Psoas muscle (tissue), 8 donors: ENCODE data around the gene SLAMF7. TPM values are rescaled to one million over a fixed set of nuclear protein-coding genes. Genes with fewer than 3 reads are reported as not detected.
"Not testable (repeated sequence)": the region's sequence is repeated elsewhere in the genome, so short reads cannot be mapped to it uniquely, and the experiment has no call there.

ENCODE experiments used
- ATAC-seq, 4 donors: fragments of 200-7000 bp; cut with Tn5 transposase; one replicate each; pipeline ENCODE4 v1.9.1; 2020; ENCODE audit warnings: moderate library complexity in 3 of 4, mild to moderate bottlenecking in 2 of 4
- DNase-seq, 2 donors: peaks; one replicate each; pipeline ENCODE4 v3.0.0-alpha.2; 2020
- H3K27ac ChIP-seq: fragments of 200-600 bp; one replicate; pipeline ENCODE4 v1.8.0; 2022
- H3K27me3 ChIP-seq, 3 donors: fragments of 200-600 bp in 1 of 3; one replicate each; pipeline versions ENCODE4 v1.6.1 to v1.8.0; 2013 to 2022; ENCODE audit warnings: low read length in 2 of 3, mild to moderate bottlenecking in 2 of 3, moderate library complexity in 1 of 3; ENCODE audit not compliant: insufficient read depth in 3 of 3
- H3K36me3 ChIP-seq, 2 donors: fragments of 200-600 bp in 1 of 2; one replicate each; pipeline versions ENCODE4 v1.6.1 to v1.8.0; 2013 to 2022; ENCODE audit warnings: low read depth in 1 of 2, mild to moderate bottlenecking in 1 of 2, moderate library complexity in 1 of 2; ENCODE audit not compliant: insufficient read depth in 1 of 2
- H3K4me1 ChIP-seq: fragments of 200-600 bp; one replicate; pipeline ENCODE4 v1.8.0; 2022
- H3K4me3 ChIP-seq: fragments of 200-600 bp; one replicate; pipeline ENCODE4 v1.8.0; 2022; ENCODE audit warnings: mild to moderate bottlenecking
- H3K9me3 ChIP-seq: fragments of 200-600 bp; one replicate; pipeline ENCODE4 v1.8.0; 2022
- CTCF ChIP-seq: fragments of 200-600 bp; IDR thresholded peaks from one replicate; pipeline ENCODE4 v1.8.0; 2022; ENCODE audit warnings: antibody characterized with exemption
- WGBS, 3 donors: extraction: QIAGEN DNeasy Blood & Tissue Kit; methylation state at CpG; one replicate each; pipeline versions ENCODE4 v1.1.6 to v1.1.7; 2013; 5-methylcytosine and 5-hydroxymethylcytosine counted together
- intact Hi-C, 2 donors: fragments of 100-400 bp; cut with DNase I; formaldehyde crosslinking; loops; one replicate each; pipeline versions ENCODE4 v1.11.0 to v1.14.2; 2022
- long read RNA-seq, 2 donors: library from polyadenylated mRNA; unstranded; transcript quantifications; one replicate each; pipeline ENCODE4 v2.0.0, GENCODE V29; 2021
- polyA plus RNA-seq, 3 donors: library from polyadenylated mRNA; stranded (reverse); fragments of 200-250 nt; gene quantifications; one replicate each; pipeline ENCODE4 v1.2.3, GENCODE V29; 2013
- total RNA-seq, 4 donors: library from RNA; stranded (reverse); fragmentation: NEBNext Ultra II Directional in 2 of 4; extraction: Animal tissue kit (Norgen Biotek cat#: 25700) in 2 of 4; gene quantifications; one replicate each; pipeline versions ENCODE4 v1.2.1 to v1.2.4, GENCODE V29; 2021 to 2023
- donor health status: healthy with polysubstance abuse.
- donor health status: DM: no; HTN: no; CAD: no; lungs with moderate emphysema.
- donor health status: Bipolar disorder and iron deficiency.
- donor health status: healthy.
- donor health status: DM: yes; HTN: yes; CAD: no.
- donor health status: DM: no; HTN: no; CAD: no.
- donor health status: DM: no; HTN: no; CAD: no.
- donor health status: DM: yes; HTN: yes; CAD: no.

Gene SLAMF7
- under 1 TPM; 0.08 to 0.79 (median 0.73) TPM for total RNA-seq
- under 1 TPM in 2 of 3 donors, not detected in 1; 0.06 to 0.07 TPM for polyA plus RNA-seq
- long read RNA-seq, donor 1: 0 reads
- long read RNA-seq, donor 2: 0 reads

- WGBS, 3 donors: 74 to 79% (median 75%) methylated on average over 5 of the region's 5 CpGs
- H3K4me1 ChIP-seq: no peaks in the 10 kb centered on the region
- intact Hi-C loops: no loop called here
- ATAC-seq (no peak), DNase-seq (no peak)
- H3K27me3 ChIP-seq: no peaks in the 10 kb centered on the region
- no peaks in the 10 kb centered on the region for H3K9me3 ChIP-seq
- H3K36me3 ChIP-seq: no peaks in the 10 kb centered on the region
- no peak within 1 kb of the TSS for H3K4me3 ChIP-seq
- H3K27ac ChIP-seq: no peak within 1 kb of the TSS
- no peak for TF ChIP-seq CTCF
Observed at GRCh38 chr1:160739098-160739511, at the start of gene SLAMF7. TSS of gene SLAMF7 (plus strand) at chr1:160739247. CDS start at chr1:160739302, 55 bp downstream.

- H3K4me3 ChIP-seq, DNase-seq, H3K9me3 ChIP-seq, H3K27ac ChIP-seq, intact Hi-C loops, H3K36me3 ChIP-seq, H3K4me1 ChIP-seq, H3K27me3 ChIP-seq, ATAC-seq: not testable (repeated sequence)
- 82 to 87% (median 86%) methylated on average over 10 of the region's 10 CpGs for WGBS, 3 donors
Observed at GRCh38 chr1:160692390-160692789, 46.7 kb upstream of the SLAMF7 start.

GRCh38 chr1:160702100-160702499 lies 36.9 kb upstream of the SLAMF7 start:
- no peak for TF ChIP-seq CTCF
- ATAC-seq (no peak), DNase-seq (no peak)
- Histone ChIP-seq H3K4me1 (no peaks in the 10 kb centered on the region), H3K9me3 (no peaks in the 10 kb centered on the region), H3K27ac (no peak overlapping the region), H3K36me3 (no peaks in the 10 kb centered on the region), H3K27me3 (no peaks in the 10 kb centered on the region), H3K4me3 (no peak overlapping the region)
- intact Hi-C loops: no loop called here
- WGBS, 3 donors: 78 to 89% (median 85%) methylated on average over 5 of the region's 5 CpGs

- no peak for ATAC-seq
- no peak overlapping the region for H3K4me3 ChIP-seq
- DNase-seq: no peak
- no peak overlapping the region for H3K27ac ChIP-seq
- no peaks in the 10 kb centered on the region for H3K9me3 ChIP-seq
- intact Hi-C loops: no loop called here
- H3K36me3 ChIP-seq: no peaks in the 10 kb centered on the region
- no peaks in the 10 kb centered on the region for H3K27me3 ChIP-seq
- 75 to 83% (median 77%) methylated on average over 4 of the region's 4 CpGs for WGBS, 3 donors
- TF ChIP-seq CTCF: no peak
- no peaks in the 10 kb centered on the region for H3K4me1 ChIP-seq
Observed at GRCh38 chr1:160704250-160704649, 34.8 kb upstream of the SLAMF7 start.

DNA sequence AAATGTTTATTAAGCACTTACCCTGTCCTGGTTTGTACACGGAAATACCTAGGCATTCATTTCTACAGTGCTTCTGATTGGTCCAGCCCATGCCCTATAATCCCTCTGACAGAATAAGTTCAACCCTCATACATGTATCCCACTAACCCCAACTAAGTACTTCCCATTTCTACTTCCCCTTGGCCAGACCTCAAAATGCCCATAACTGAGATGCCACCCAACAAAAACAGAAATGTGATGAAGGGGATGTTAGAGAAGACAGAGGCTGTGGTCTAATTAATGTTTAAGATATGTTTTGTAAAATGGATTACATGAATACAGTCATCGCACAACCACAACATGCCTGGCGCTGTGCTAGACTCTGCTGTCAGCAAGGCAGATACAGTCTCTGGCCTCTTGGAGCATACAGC lies 33.8 kb upstream of the SLAMF7 start:
- H3K27me3 ChIP-seq, H3K36me3 ChIP-seq, intact Hi-C loops, H3K27ac ChIP-seq, H3K4me3 ChIP-seq, H3K4me1 ChIP-seq, DNase-seq, ATAC-seq, H3K9me3 ChIP-seq: not testable (repeated sequence)
- 80 to 91% (median 88%) methylated on average over 3 of the region's 3 CpGs for WGBS, 3 donors

DNA sequence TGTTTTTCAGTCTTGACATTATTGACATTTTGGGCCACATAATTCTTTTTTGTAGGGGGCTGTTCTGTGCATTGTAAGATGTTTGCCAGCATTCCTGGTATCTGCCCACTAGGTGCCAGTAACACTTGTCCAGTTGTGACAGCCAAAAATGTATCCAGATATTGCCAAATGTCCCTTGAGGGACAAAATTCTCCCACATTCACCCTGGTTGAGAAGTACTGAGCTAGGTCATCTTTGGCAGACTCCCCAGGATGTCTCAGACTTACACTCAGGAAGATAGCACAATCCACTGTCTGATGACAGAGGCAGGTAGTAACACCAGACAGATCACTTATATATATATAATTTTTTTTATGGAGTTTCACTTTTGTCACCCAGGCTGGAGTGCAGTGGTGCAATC lies 33.3 kb upstream of the SLAMF7 start:
- Histone ChIP-seq H3K27ac (no peak overlapping the region), H3K4me1 (no peaks in the 10 kb centered on the region), H3K4me3 (no peak overlapping the region), H3K27me3 (no peaks in the 10 kb centered on the region), H3K9me3 (no peaks in the 10 kb centered on the region), H3K36me3 (no peaks in the 10 kb centered on the region)
- ATAC-seq (no peak), DNase-seq (no peak)
- intact Hi-C loops: no loop called here
- TF ChIP-seq CTCF: no peak
